T-helper 1 cell treated with Interleukin-12 subunit alpha and Interleukin-12 subunit beta and Interleukin-4 antibody, amounts not matched to agents 30 μg/mL and 1 μg/mL, for 36 hours (primary cell): ENCODE measurements around the gene LZTS3.
"Not testable (repeated sequence)": the region's sequence is repeated elsewhere in the genome, so short reads cannot be mapped to it uniquely, and the experiment has no call there.

Experiments used
- H3K27ac Mint-ChIP-seq: one replicate; pipeline ENCODE4 v1.8.0; 2021; ENCODE audit warnings: mild to moderate bottlenecking, mixed read lengths
- H3K27me3 Mint-ChIP-seq: one replicate; pipeline ENCODE4 v1.8.0; 2021; ENCODE audit warnings: low read depth, mixed read lengths
- H3K36me3 Mint-ChIP-seq: one replicate; pipeline ENCODE4 v1.8.0; 2021; ENCODE audit warnings: low read depth, mixed read lengths
- H3K4me1 Mint-ChIP-seq: one replicate; pipeline ENCODE4 v1.8.0; 2021; ENCODE audit warnings: low read depth, mixed read lengths
- H3K4me3 Mint-ChIP-seq: one replicate; pipeline ENCODE4 v1.8.0; 2021; ENCODE audit warnings: mild to moderate bottlenecking, moderate library complexity, mixed read lengths
- H3K9me3 Mint-ChIP-seq: one replicate; pipeline ENCODE4 v1.8.0; 2021; ENCODE audit warnings: mixed read lengths

The LZTS3 gene

GRCh38 chr20:3172933-3173609, at the start of gene LZTS3:
LZTS3 (minus strand) TSS chr20:3173549; CDS start chr20:3167163, 6,386 bp downstream.
- H3K27me3 Mint-ChIP-seq, result peaks cover 65% of the 10 kb centered on the region
- H3K9me3 Mint-ChIP-seq, result no peaks in the 10 kb centered on the region
- peaks cover 2% of the 10 kb centered on the region for H3K36me3 Mint-ChIP-seq
- peak within 1 kb of the TSS; percentile 75 for H3K27ac Mint-ChIP-seq
- H3K4me1 Mint-ChIP-seq, result peaks cover 16% of the 10 kb centered on the region
- H3K4me3 Mint-ChIP-seq, result peak within 1 kb of the TSS; percentile 84

GRCh38 chr20:3221398-3222226, 48.3 kb upstream of the LZTS3 start:
- Mint-ChIP-seq H3K4me3 (no peak overlapping the region), H3K4me1 (peaks cover 7% of the 10 kb centered on the region), H3K27me3 (no peaks in the 10 kb centered on the region), H3K27ac (peak overlapping the region; percentile 7), H3K9me3 (no peaks in the 10 kb centered on the region), H3K36me3 (peaks cover 12% of the 10 kb centered on the region)

GRCh38 chr20:3218307-3218988, 45.1 kb upstream of the LZTS3 start:
- peaks cover 14% of the 10 kb centered on the region for H3K36me3 Mint-ChIP-seq
- H3K27ac Mint-ChIP-seq, result no peak overlapping the region
- no peaks in the 10 kb centered on the region for H3K9me3 Mint-ChIP-seq
- no peak overlapping the region for H3K4me3 Mint-ChIP-seq
- H3K27me3 Mint-ChIP-seq, result no peaks in the 10 kb centered on the region
- peaks cover 7% of the 10 kb centered on the region for H3K4me1 Mint-ChIP-seq

- H3K27ac Mint-ChIP-seq, H3K27me3 Mint-ChIP-seq, H3K4me3 Mint-ChIP-seq, H3K36me3 Mint-ChIP-seq, H3K9me3 Mint-ChIP-seq, H3K4me1 Mint-ChIP-seq: not testable (repeated sequence)
Observed at GRCh38 chr20:3215359-3215917, 42.1 kb upstream of the LZTS3 start.

- Mint-ChIP-seq H3K27me3 (no peaks in the 10 kb centered on the region), H3K36me3 (peaks cover 16% of the 10 kb centered on the region), H3K4me1 (peaks cover 17% of the 10 kb centered on the region), H3K9me3 (no peaks in the 10 kb centered on the region), H3K4me3 (no peak overlapping the region), H3K27ac (no peak overlapping the region)
Observed at GRCh38 chr20:3213226-3213625, 39.9 kb upstream of the LZTS3 start.

GRCh38 chr20:3210346-3210745, 37.0 kb upstream of the LZTS3 start:
- H3K4me3 Mint-ChIP-seq, result peak overlapping the region; percentile 97
- H3K27ac Mint-ChIP-seq, result no peak overlapping the region
- H3K36me3 Mint-ChIP-seq, result peaks cover 16% of the 10 kb centered on the region
- peaks cover 17% of the 10 kb centered on the region for H3K4me1 Mint-ChIP-seq
- no peaks in the 10 kb centered on the region for H3K9me3 Mint-ChIP-seq
- no peaks in the 10 kb centered on the region for H3K27me3 Mint-ChIP-seq

GRCh38 chr20:3209946-3210317, 36.6 kb upstream of the LZTS3 start:
- Mint-ChIP-seq H3K4me3 (peak overlapping the region; percentile 97), H3K9me3 (no peaks in the 10 kb centered on the region), H3K4me1 (peaks cover 17% of the 10 kb centered on the region), H3K27me3 (no peaks in the 10 kb centered on the region), H3K27ac (peak overlapping the region; percentile 95), H3K36me3 (peaks cover 16% of the 10 kb centered on the region)

- Mint-ChIP-seq H3K4me3 (peak within 1 kb of the TSS; percentile 97), H3K27ac (peak within 1 kb of the TSS; percentile 95), H3K9me3 (no peaks in the 10 kb centered on the region), H3K4me1 (peaks cover 19% of the 10 kb centered on the region), H3K27me3 (no peaks in the 10 kb centered on the region), H3K36me3 (peaks cover 16% of the 10 kb centered on the region)
Observed at GRCh38 chr20:3209257-3209945, 36.1 kb upstream of the LZTS3 start, which contains the start of gene ITPA. ITPA (plus strand) TSS chr20:3209498; CDS start chr20:3209552, 54 bp downstream.

- Mint-ChIP-seq H3K4me1 (peaks cover 20% of the 10 kb centered on the region), H3K27ac (peak overlapping the region; percentile 88), H3K4me3 (peak overlapping the region; percentile 97), H3K36me3 (peaks cover 15% of the 10 kb centered on the region), H3K27me3 (no peaks in the 10 kb centered on the region), H3K9me3 (no peaks in the 10 kb centered on the region)
Observed at GRCh38 chr20:3208786-3209256, 35.5 kb upstream of the LZTS3 start.

GRCh38 chr20:3204124-3204794, 30.9 kb upstream of the LZTS3 start, which contains the start of gene DDRGK1:
DDRGK1 (minus strand) TSS chr20:3204682; CDS start chr20:3204627, 55 bp downstream.
- H3K36me3 Mint-ChIP-seq, result peaks cover 17% of the 10 kb centered on the region
- no peaks in the 10 kb centered on the region for H3K27me3 Mint-ChIP-seq
- no peaks in the 10 kb centered on the region for H3K9me3 Mint-ChIP-seq
- peaks cover 14% of the 10 kb centered on the region for H3K4me1 Mint-ChIP-seq
- H3K4me3 Mint-ChIP-seq, result peak within 1 kb of the TSS; percentile 95
- H3K27ac Mint-ChIP-seq, result peak within 1 kb of the TSS; percentile 98

GRCh38 chr20:3203315-3204123, 30.2 kb upstream of the LZTS3 start:
- H3K27ac Mint-ChIP-seq, result peak overlapping the region; percentile 98
- peaks cover 15% of the 10 kb centered on the region for H3K36me3 Mint-ChIP-seq
- H3K4me3 Mint-ChIP-seq, result peak overlapping the region; percentile 95
- no peaks in the 10 kb centered on the region for H3K9me3 Mint-ChIP-seq
- H3K4me1 Mint-ChIP-seq, result peaks cover 9% of the 10 kb centered on the region
- no peaks in the 10 kb centered on the region for H3K27me3 Mint-ChIP-seq

- Mint-ChIP-seq H3K4me3 (peak overlapping the region; percentile 54), H3K4me1 (peaks cover 9% of the 10 kb centered on the region), H3K36me3 (peaks cover 17% of the 10 kb centered on the region), H3K27me3 (no peaks in the 10 kb centered on the region), H3K27ac (no peak overlapping the region), H3K9me3 (no peaks in the 10 kb centered on the region)
Observed at GRCh38 chr20:3202965-3203314, 29.6 kb upstream of the LZTS3 start.
